ENCODE data around the gene POU5F2.

Gene POU5F2

DNA sequence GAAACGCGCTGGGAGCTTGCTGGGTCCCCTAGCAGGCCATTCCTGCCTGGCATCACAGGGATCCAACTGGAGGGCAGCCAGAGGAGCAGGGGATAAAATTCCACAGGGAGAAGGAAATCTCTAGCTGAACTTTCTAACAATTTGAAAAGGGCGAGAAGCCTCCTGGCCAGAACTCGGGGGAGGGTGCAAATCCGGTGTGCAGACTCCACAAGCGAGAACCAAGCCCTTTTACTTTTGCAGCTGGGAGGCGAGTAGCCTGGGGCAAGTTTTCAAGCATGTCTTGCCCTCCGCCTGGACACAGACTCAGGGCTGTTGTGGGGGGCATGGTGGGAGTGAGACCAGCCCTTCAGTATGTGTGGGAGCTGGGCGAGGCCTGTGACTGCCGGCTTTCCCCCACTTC is 14.3 kb upstream of the POU5F2 start:
- H3K14ac ChIP-seq (ENCODE audit: low read length) = no peak overlapping the region
- H2BK15ac ChIP-seq (ENCODE audit: low read length) = no peak overlapping the region
- peaks cover 3 to 4% of the 10 kb centered on the region in 2 donors for H3K4me1 ChIP-seq (ENCODE audit: control insufficient read depth in 2 of 2, insufficient read depth in 1 of 2, low read depth in 1 of 2, low read length in 2 of 2)
- no peak overlapping the region for H2BK12ac ChIP-seq (ENCODE audit: low read length)
- no peak overlapping the region for H3K9ac ChIP-seq (ENCODE audit: low read depth, low read length, poor library complexity)
- no peak overlapping the region for H3K4me2 ChIP-seq (ENCODE audit: insufficient read depth, low read length, poor library complexity, severe bottlenecking)
- peak overlapping the region; percentile 44 for H3K18ac ChIP-seq (ENCODE audit: low read length)
- DNase-seq (ENCODE audit: low spot score) = no peak
- no peaks in the 10 kb centered on the region for H3K36me3 ChIP-seq (replicated peaks in 1 of 2; ENCODE audit: control insufficient read depth in 2 of 2, insufficient read depth in 2 of 2, low read length in 2 of 2)
- no peak overlapping the region for H3K4me3 ChIP-seq (ENCODE audit: low read length in 2 of 2)
- H3K79me1 ChIP-seq (ENCODE audit: low read depth, low read length) = no peaks in the 10 kb centered on the region
- no peak overlapping the region for H2AFZ ChIP-seq (ENCODE audit: low read length)
- no peak overlapping the region for H4K91ac ChIP-seq (ENCODE audit: low read depth, low read length, poor library complexity)
- H3K23ac ChIP-seq (ENCODE audit: low read depth, low read length, poor library complexity) = no peak overlapping the region
- no peak overlapping the region for H3K4ac ChIP-seq (ENCODE audit: low read length)
- peaks cover 0 to 17% of the 10 kb centered on the region in 2 donors for H3K9me3 ChIP-seq (replicated peaks in 1 of 2; ENCODE audit: control insufficient read depth in 2 of 2, insufficient read depth in 1 of 2, low read depth in 1 of 2, low read length in 2 of 2)
- no peak overlapping the region for H4K8ac ChIP-seq (ENCODE audit: low read depth, low read length)
- no peak overlapping the region for H3K27ac ChIP-seq (replicated peaks; ENCODE audit: low read length)
- H2BK5ac ChIP-seq (ENCODE audit: low read length) = no peak overlapping the region
- H2AK5ac ChIP-seq (ENCODE audit: low read depth, low read length) = no peak overlapping the region
- no CpG with 5 or more reads among the region's 10 CpGs for WGBS, 2 donors (ENCODE audit: extremely low coverage in 2 of 2, insufficient read length in 2 of 2, insufficient replicate concordance in 1 of 2)
- H3K27me3 ChIP-seq (ENCODE audit: control insufficient read depth in 3 of 3, insufficient read depth in 3 of 3, low read depth in 1 of 3, low read length in 3 of 3) = no peaks in the 10 kb centered on the region
- no peak overlapping the region for H2BK120ac ChIP-seq (ENCODE audit: low read depth, low read length)

DNA sequence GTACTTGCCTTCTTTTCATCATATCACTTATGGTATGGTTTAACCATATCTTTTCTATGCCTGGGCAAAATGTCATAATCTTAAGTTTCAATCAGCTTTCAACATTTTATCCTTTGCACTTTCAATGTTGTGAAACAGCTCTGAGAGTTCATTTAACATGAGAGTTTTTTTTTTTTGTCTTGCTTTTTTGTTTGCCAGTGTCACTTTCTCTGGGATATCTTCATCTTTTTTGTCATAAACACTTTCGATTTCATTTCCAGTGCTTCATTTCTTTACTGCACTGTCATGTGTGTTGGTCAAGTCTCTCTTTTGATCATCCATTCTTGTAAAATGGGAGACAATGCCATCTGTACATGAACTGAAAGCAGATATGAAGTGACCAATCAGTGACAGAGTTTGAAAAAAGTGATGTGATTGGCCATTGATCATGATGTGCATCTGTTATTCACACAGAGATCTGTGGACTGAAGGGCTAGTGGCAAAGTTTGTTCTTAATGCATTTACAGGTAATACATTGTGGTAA is 7.5 kb upstream of the POU5F2 start:
- WGBS, 2 donors (ENCODE audit: extremely low coverage in 2 of 2, insufficient read length in 2 of 2, insufficient replicate concordance in 1 of 2) = no CpG with 5 or more reads among the region's 1 CpG
- H3K14ac ChIP-seq (ENCODE audit: low read length) = no peak overlapping the region

DNA sequence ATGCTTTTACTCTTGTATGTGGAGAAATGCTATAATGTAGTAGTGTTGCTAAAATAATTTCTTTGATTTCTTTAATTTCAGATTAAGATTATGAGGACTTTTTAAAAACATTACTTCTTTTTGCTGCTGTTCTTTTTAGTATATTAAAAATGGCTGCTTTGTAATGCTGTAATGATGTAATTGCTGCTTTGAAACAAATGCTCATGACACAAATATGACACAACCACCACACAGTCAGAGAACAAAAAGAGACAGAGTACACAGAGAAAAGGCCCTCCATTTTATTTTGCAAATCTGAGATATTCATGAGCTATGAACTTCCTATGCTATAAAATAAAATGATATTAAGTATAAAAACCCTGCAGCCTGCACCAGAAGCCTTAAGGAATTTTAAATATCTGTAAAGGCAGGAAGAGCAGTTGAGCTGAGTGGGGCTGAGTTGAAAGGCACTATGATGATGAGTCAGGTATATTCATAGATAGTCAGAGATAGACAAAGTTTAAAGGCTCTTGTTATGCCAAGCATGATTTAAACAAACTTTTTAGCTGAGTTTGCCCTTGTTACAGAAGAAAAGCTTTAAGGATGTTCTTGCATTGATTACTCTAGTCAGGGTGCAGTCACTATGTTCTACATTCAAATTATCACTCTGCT is 5.1 kb upstream of the POU5F2 start:
- H3K27ac ChIP-seq (replicated peaks; ENCODE audit: low read length) = no peak overlapping the region
- no peak for DNase-seq (ENCODE audit: low spot score)

More for the DNA sequence above, 7.5 kb upstream of the POU5F2 start:
- Histone ChIP-seq H2BK120ac (ENCODE audit: low read depth, low read length) (no peak overlapping the region), H3K4me2 (ENCODE audit: insufficient read depth, low read length, poor library complexity, severe bottlenecking) (no peak overlapping the region), H2BK12ac (ENCODE audit: low read length) (no peak overlapping the region), H4K91ac (ENCODE audit: low read depth, low read length, poor library complexity) (no peak overlapping the region), H2BK5ac (ENCODE audit: low read length) (no peak overlapping the region), H4K8ac (ENCODE audit: low read depth, low read length) (no peak overlapping the region), H3K9me3 (replicated peaks in 1 of 2; ENCODE audit: control insufficient read depth in 2 of 2, insufficient read depth in 1 of 2, low read depth in 1 of 2, low read length in 2 of 2) (peaks cover 0 to 2% of the 10 kb centered on the region in 2 donors), H3K27me3 (ENCODE audit: control insufficient read depth in 3 of 3, insufficient read depth in 3 of 3, low read depth in 1 of 3, low read length in 3 of 3) (no peaks in the 10 kb centered on the region), H2BK15ac (ENCODE audit: low read length) (no peak overlapping the region), H3K4ac (ENCODE audit: low read length) (no peak overlapping the region), H3K36me3 (replicated peaks in 1 of 2; ENCODE audit: control insufficient read depth in 2 of 2, insufficient read depth in 2 of 2, low read length in 2 of 2) (no peaks in the 10 kb centered on the region), H3K9ac (ENCODE audit: low read depth, low read length, poor library complexity) (no peak overlapping the region), H3K27ac (replicated peaks; ENCODE audit: low read length) (no peak overlapping the region), H3K23ac (ENCODE audit: low read depth, low read length, poor library complexity) (no peak overlapping the region), H3K18ac (ENCODE audit: low read length) (no peak overlapping the region), H3K79me1 (ENCODE audit: low read depth, low read length) (no peaks in the 10 kb centered on the region), H2AFZ (ENCODE audit: low read length) (no peak overlapping the region), H2AK5ac (ENCODE audit: low read depth, low read length) (no peak overlapping the region), H3K4me1 (ENCODE audit: control insufficient read depth in 2 of 2, insufficient read depth in 1 of 2, low read depth in 1 of 2, low read length in 2 of 2) (peaks cover 1 to 7% of the 10 kb centered on the region in 2 donors), H3K4me3 (ENCODE audit: low read length in 2 of 2) (no peak overlapping the region)
- no peak for DNase-seq (ENCODE audit: low spot score)

DNA sequence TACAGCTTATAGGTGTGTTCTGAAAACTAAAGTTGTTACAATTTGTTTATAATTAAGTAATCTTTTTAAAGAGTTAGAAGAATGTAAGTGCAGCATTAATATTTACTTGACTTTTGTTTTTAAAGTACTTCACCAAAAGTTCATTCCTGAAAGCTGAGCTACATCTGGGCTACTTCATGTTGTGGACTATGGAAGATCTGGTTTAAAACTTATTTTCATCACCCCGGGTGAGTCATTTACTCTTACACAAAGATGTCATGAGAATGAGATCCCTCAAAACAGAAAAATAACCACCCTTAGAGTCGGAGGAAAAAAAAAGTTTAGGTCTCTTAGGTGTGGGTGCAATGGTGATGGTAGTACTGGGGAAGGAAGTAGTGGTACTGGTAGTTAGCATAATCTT is 5.1 kb downstream of the POU5F2 start:
- no peak overlapping the region for H3K4ac ChIP-seq (ENCODE audit: low read length)
- H3K4me2 ChIP-seq (ENCODE audit: insufficient read depth, low read length, poor library complexity, severe bottlenecking) = no peak overlapping the region
- no peak overlapping the region for H3K18ac ChIP-seq (ENCODE audit: low read length)
- no peaks in the 10 kb centered on the region for H3K36me3 ChIP-seq (replicated peaks in 1 of 2; ENCODE audit: control insufficient read depth in 2 of 2, insufficient read depth in 2 of 2, low read length in 2 of 2)
- no peaks in the 10 kb centered on the region for H3K79me1 ChIP-seq (ENCODE audit: low read depth, low read length)
- no peak overlapping the region for H2BK120ac ChIP-seq (ENCODE audit: low read depth, low read length)
- peaks cover 0 to 8% of the 10 kb centered on the region in 2 donors for H3K9me3 ChIP-seq (replicated peaks in 1 of 2; ENCODE audit: control insufficient read depth in 2 of 2, insufficient read depth in 1 of 2, low read depth in 1 of 2, low read length in 2 of 2)
- no peak overlapping the region for H3K27ac ChIP-seq (replicated peaks; ENCODE audit: low read length)
- no peak overlapping the region for H3K4me3 ChIP-seq (ENCODE audit: low read length in 2 of 2)
- H2BK5ac ChIP-seq (ENCODE audit: low read length) = no peak overlapping the region
- no peak overlapping the region for H2BK12ac ChIP-seq (ENCODE audit: low read length)
- no peak overlapping the region for H2BK15ac ChIP-seq (ENCODE audit: low read length)
- H2AK5ac ChIP-seq (ENCODE audit: low read depth, low read length) = no peak overlapping the region
- H3K14ac ChIP-seq (ENCODE audit: low read length) = no peak overlapping the region
- H4K91ac ChIP-seq (ENCODE audit: low read depth, low read length, poor library complexity) = no peak overlapping the region
- H4K8ac ChIP-seq (ENCODE audit: low read depth, low read length) = no peak overlapping the region
- no CpG with 5 or more reads among the region's 2 CpGs for WGBS, 2 donors (ENCODE audit: extremely low coverage in 2 of 2, insufficient read length in 2 of 2, insufficient replicate concordance in 1 of 2)
- H3K4me1 ChIP-seq (ENCODE audit: control insufficient read depth in 2 of 2, insufficient read depth in 1 of 2, low read depth in 1 of 2, low read length in 2 of 2) = peaks cover 2% of the 10 kb centered on the region in 2 donors
- H3K9ac ChIP-seq (ENCODE audit: low read depth, low read length, poor library complexity) = no peak overlapping the region
- no peak for DNase-seq (ENCODE audit: low spot score)
- H3K23ac ChIP-seq (ENCODE audit: low read depth, low read length, poor library complexity) = no peak overlapping the region
- H3K27me3 ChIP-seq (ENCODE audit: control insufficient read depth in 3 of 3, insufficient read depth in 3 of 3, low read depth in 1 of 3, low read length in 3 of 3) = no peaks in the 10 kb centered on the region
- H2AFZ ChIP-seq (ENCODE audit: low read length) = no peak overlapping the region

More for the DNA sequence above, 5.1 kb upstream of the POU5F2 start:
- H3K4me3 ChIP-seq (ENCODE audit: low read length in 2 of 2) = no peak overlapping the region
- H3K4me2 ChIP-seq (ENCODE audit: insufficient read depth, low read length, poor library complexity, severe bottlenecking) = no peak overlapping the region
- no peak overlapping the region for H4K8ac ChIP-seq (ENCODE audit: low read depth, low read length)
- H3K4ac ChIP-seq (ENCODE audit: low read length) = no peak overlapping the region
- no peak overlapping the region for H2BK12ac ChIP-seq (ENCODE audit: low read length)
- H3K27me3 ChIP-seq (ENCODE audit: control insufficient read depth in 3 of 3, insufficient read depth in 3 of 3, low read depth in 1 of 3, low read length in 3 of 3) = no peaks in the 10 kb centered on the region
- H2BK120ac ChIP-seq (ENCODE audit: low read depth, low read length) = no peak overlapping the region
- H3K79me1 ChIP-seq (ENCODE audit: low read depth, low read length) = no peaks in the 10 kb centered on the region
- no peak overlapping the region for H2AFZ ChIP-seq (ENCODE audit: low read length)
- no peak overlapping the region for H4K91ac ChIP-seq (ENCODE audit: low read depth, low read length, poor library complexity)
- no peak overlapping the region for H3K23ac ChIP-seq (ENCODE audit: low read depth, low read length, poor library complexity)
- H2BK15ac ChIP-seq (ENCODE audit: low read length) = no peak overlapping the region
- H3K9me3 ChIP-seq (replicated peaks in 1 of 2; ENCODE audit: control insufficient read depth in 2 of 2, insufficient read depth in 1 of 2, low read depth in 1 of 2, low read length in 2 of 2) = peaks cover 0 to 2% of the 10 kb centered on the region in 2 donors
- H3K14ac ChIP-seq (ENCODE audit: low read length) = no peak overlapping the region
- peaks cover 1 to 7% of the 10 kb centered on the region in 2 donors for H3K4me1 ChIP-seq (ENCODE audit: control insufficient read depth in 2 of 2, insufficient read depth in 1 of 2, low read depth in 1 of 2, low read length in 2 of 2)
- no peak overlapping the region for H3K18ac ChIP-seq (ENCODE audit: low read length)
- H2BK5ac ChIP-seq (ENCODE audit: low read length) = no peak overlapping the region
- H3K9ac ChIP-seq (ENCODE audit: low read depth, low read length, poor library complexity) = no peak overlapping the region
- H3K36me3 ChIP-seq (replicated peaks in 1 of 2; ENCODE audit: control insufficient read depth in 2 of 2, insufficient read depth in 2 of 2, low read length in 2 of 2) = no peaks in the 10 kb centered on the region
- no peak overlapping the region for H2AK5ac ChIP-seq (ENCODE audit: low read depth, low read length)
